K562 (cell line): Measurements from ENCODE around the gene CCSER1. TPM values are rescaled to one million over a fixed set of nuclear protein-coding genes. Genes with fewer than 3 reads are reported as not detected.

ENCODE experiments used
- ATAC-seq: fragments of 200-7000 bp; cut with Tn5 transposase; 3 replicates; pipeline ENCODE4 v1.9.1; 2020; ENCODE audit warnings: moderate library complexity
- BruUV-seq: library from RNA; stranded (reverse); fragments of 400-500 nt; replicated peaks from 2 replicates; lab custom pipeline; 2021; lab: Mats Ljungman, UMichigan
- CTCF ChIA-PET: fragments of 300-600 bp; formaldehyde crosslinking; extraction: SDS; loops from one replicate; lab custom pipeline; 2021; ENCODE audit warnings: low intra/inter-chr PET ratio; lab: Yijun Ruan, JAX
- POLR2A ChIA-PET: fragments of 300-600, 350-650 bp; sonication (Branson Sonifier 250); formaldehyde crosslinking; extraction: SDS; loops from one replicate; lab custom pipeline; 2021; ENCODE audit warnings: antibody characterized with exemption, inconsistent platforms; lab: Yijun Ruan, JAX
- DNase-seq, 4 experiments: peaks; one replicate each; pipeline versions ENCODE4 v3.0.0 to v3.0.0-alpha.2; 2011 to 2018; ENCODE audit warnings: low spot score in 3 of 4, mixed read lengths in 3 of 4; ENCODE audit errors: extremely low read depth in 1 of 4
- FAIRE-seq: peaks from 2 replicates; lab custom pipeline; 2011; peaks lifted over from hg19 to GRCh38; lab: Jason Lieb, UNC
- H2AFZ ChIP-seq: 2 replicates; pipeline ENCODE4 v1.6.0; 2011; ENCODE audit warnings: low read depth, low read length, control low read depth, inconsistent platforms
- H3K27ac ChIP-seq: fragments of 200-600 bp; 3 replicates; pipeline ENCODE4 v1.8.0; 2011; ENCODE audit warnings: low read depth, mild to moderate bottlenecking, control low read depth, inconsistent platforms, low read length, moderate library complexity, mixed read lengths; ENCODE audit errors: extremely low read depth
- H3K27me3 ChIP-seq, 2 experiments: fragments of 300-600 bp in 1 of 2; 2 replicates in 1 of 2; 3 replicates in 1 of 2; pipeline versions ENCODE4 v1.6.0 to v1.8.0; 2011; ENCODE audit warnings: inconsistent platforms in 2 of 2, low read length in 2 of 2, mild to moderate bottlenecking in 1 of 2, mixed read lengths in 1 of 2, moderate library complexity in 1 of 2; ENCODE audit not compliant: control insufficient read depth in 2 of 2, insufficient read depth in 2 of 2
- H3K36me3 ChIP-seq: fragments of 300-600 bp; 3 replicates; pipeline ENCODE4 v1.8.0; 2011; ENCODE audit warnings: mild to moderate bottlenecking, low read length, inconsistent platforms; ENCODE audit not compliant: control insufficient read depth, insufficient read depth
- H3K4me1 ChIP-seq, 2 experiments: fragments of 200-600 bp in 1 of 2; replicated peaks in 1 of 2; 2 replicates in 1 of 2; 3 replicates in 1 of 2; pipeline versions ENCODE4 v1.5.1 to v1.8.0; 2011; ENCODE audit warnings: inconsistent platforms in 2 of 2, low read length in 2 of 2, mild to moderate bottlenecking in 1 of 2, mixed read lengths in 1 of 2, moderate library complexity in 1 of 2; ENCODE audit not compliant: control insufficient read depth in 2 of 2, insufficient read depth in 2 of 2
- H3K4me2 ChIP-seq: 2 replicates; pipeline ENCODE4 v1.6.1; 2011; ENCODE audit warnings: low read length, control low read depth, inconsistent platforms, mixed read lengths; ENCODE audit not compliant: insufficient read depth
- H3K4me3 ChIP-seq: fragments of 200-600 bp; sonication (generic), shearing (Covaris generic); 2 replicates; pipeline ENCODE4 v1.5.1; 2016; ENCODE audit warnings: control low read depth, inconsistent platforms
- H3K79me2 ChIP-seq: fragments of 200-600 bp; 3 replicates; pipeline ENCODE4 v1.8.0; 2011; ENCODE audit warnings: low read length, inconsistent platforms; ENCODE audit not compliant: control insufficient read depth, insufficient read depth
- H3K9ac ChIP-seq, 2 experiments: 2 replicates each; pipeline versions ENCODE4 v1.6.0 to v1.6.1; 2011; ENCODE audit warnings: low read depth in 2 of 2, low read length in 2 of 2, control low read depth in 1 of 2, inconsistent platforms in 1 of 2, mild to moderate bottlenecking in 1 of 2, mixed read lengths in 1 of 2; ENCODE audit not compliant: insufficient read depth in 1 of 2
- H3K9me1 ChIP-seq: one replicate; pipeline ENCODE4 v1.6.0; 2011; ENCODE audit warnings: inconsistent platforms, mild to moderate bottlenecking, low read length, moderate library complexity; ENCODE audit not compliant: control insufficient read depth, insufficient read depth
- H3K9me3 ChIP-seq: replicated peaks from 2 replicates; pipeline ENCODE4 v1.5.1; 2011; ENCODE audit warnings: low read depth, low read length, inconsistent platforms; ENCODE audit not compliant: control insufficient read depth, insufficient read depth
- H4K20me1 ChIP-seq: replicated peaks from 2 replicates; pipeline ENCODE4 v1.6.1; 2011; ENCODE audit warnings: low read length, inconsistent platforms, mixed read lengths; ENCODE audit not compliant: control insufficient read depth, insufficient read depth
- BACH1 ChIP-seq: fragments of 200-800 bp; sonication (Bioruptor generic); IDR thresholded peaks from 2 replicates; pipeline ENCODE4 v1.6.1; 2016; ENCODE audit warnings: missing genetic modification characterization, missing compliant biosample characterization
- BRF1 ChIP-seq: IDR thresholded peaks from 3 replicates; pipeline ENCODE4 v1.6.1; 2011; ENCODE audit warnings: borderline replicate concordance, mild to moderate bottlenecking; ENCODE audit not compliant: insufficient read length; ENCODE audit errors: extremely low read depth
- CXXC5 ChIP-seq: fragments of 250-450 bp; sonication (Bioruptor Pico); IDR thresholded peaks from 2 replicates; pipeline ENCODE4 v1.8.0; 2022; ENCODE audit warnings: inconsistent platforms, mild to moderate bottlenecking, moderate library complexity
- GABPA ChIP-seq: fragments of 200-800 bp; sonication (Bioruptor generic); conservative IDR thresholded peaks from 2 replicates; pipeline ENCODE4 v1.6.1; 2016; ENCODE audit warnings: low read depth, missing genetic modification characterization, missing compliant biosample characterization
- MAFK ChIP-seq: IDR thresholded peaks from 2 replicates; pipeline ENCODE4 v1.6.1; 2011; ENCODE audit warnings: low read length, improper control_type of control experiment
- PHF8 ChIP-seq: fragments of 200-600 bp; sonication (generic); IDR thresholded peaks from 2 replicates; pipeline ENCODE4 v1.6.1; 2012; ENCODE audit warnings: mixed run types, mild to moderate bottlenecking, inconsistent platforms, low read length, moderate library complexity, borderline replicate concordance
- RAD21 ChIP-seq, 2 experiments: fragments of 250-450 bp in 1 of 2; fragments of 450-650 bp in 1 of 2; sonication (Bioruptor Pico) in 1 of 2; formaldehyde crosslinking in 1 of 2; IDR thresholded peaks in 1 of 2; conservative IDR thresholded peaks in 1 of 2; 2 replicates each; pipeline versions ENCODE4 v1.4.0 to v1.8.0; 2020 to 2022; ENCODE audit warnings: mild to moderate bottlenecking in 2 of 2, moderate library complexity in 1 of 2
- TAL1 ChIP-seq: fragments of 450-650 bp; IDR thresholded peaks from 2 replicates; pipeline ENCODE4 v1.6.1; 2016; ENCODE audit warnings: mild to moderate bottlenecking
- WGBS: fragments of 100-300 bp; shearing (Covaris generic); methylation state at CpG from one replicate; pipeline ENCODE4 v1.1.6; 2016; ENCODE audit warnings: low coverage, mixed read lengths; ENCODE audit not compliant: insufficient coverage; ENCODE audit errors: missing lambda C conversion rate; 5-methylcytosine and 5-hydroxymethylcytosine counted together
- in situ Hi-C: fragments of 300-500 bp; cut with MboI; formaldehyde crosslinking; loops from 4 replicates; pipeline ENCODE4 v1.15.0; 2018; ENCODE audit warnings: inconsistent platforms, mixed read lengths
- intact Hi-C: fragments of 100-400 bp; cut with micrococcal nuclease; formaldehyde crosslinking; loops from 2 replicates; pipeline ENCODE4 v1.14.2; 2022
- polyA plus RNA-seq, 8 experiments: library from polyadenylated mRNA; depleted of rRNA in 4 of 8; stranded (reverse) in 5 of 8; unstranded in 3 of 8; fragments of >200 nt; fragmentation: Nextera tagmentation in 2 of 8; fragmentation: Illumina TruSeq in 1 of 8; extraction: Ambion mirVana in 2 of 8; extraction: Trizol in 1 of 8; gene quantifications; 2 replicates each; pipeline versions ENCODE4 v1.2.1 to v1.2.3, GENCODE V29; 2011 to 2014; ENCODE audit warnings: inconsistent platforms in 1 of 8, missing spikeins in 1 of 8
- total RNA-seq, 7 experiments: library from RNA; depleted of rRNA in 6 of 7; stranded (reverse); fragments of >200 nt in 6 of 7; fragmentation: Illumina TruSeq in 2 of 7; extraction: Trizol in 2 of 7; gene quantifications; 2 replicates each; pipeline versions ENCODE4 v1.2.1 to v1.2.3, GENCODE V29; 2011 to 2021; ENCODE audit warnings: low replicate concordance in 1 of 7
- TF ChIP-seq, protein P1 (sequence below): fragments of 450-650 bp; formaldehyde crosslinking; IDR thresholded peaks from 2 replicates; pipeline ENCODE4 v1.4.0; 2022; ENCODE audit warnings: missing genetic modification characterization
- TF ChIP-seq, protein P2 (sequence below): IDR thresholded peaks from 2 replicates; pipeline ENCODE4 v1.6.1; 2016; ENCODE audit warnings: missing genetic modification characterization, missing compliant biosample characterization
- TF ChIP-seq, protein P3 (sequence below), 2 experiments: fragments of 450-650 bp; IDR thresholded peaks; 2 replicates each; pipeline ENCODE4 v1.6.1; 2016; ENCODE audit warnings: mild to moderate bottlenecking in 2 of 2, borderline replicate concordance in 1 of 2, low read depth in 1 of 2, moderate library complexity in 1 of 2

The CCSER1 gene
- total and polyA plus RNA-seq, 9 of the 15 experiments (the other 6 are each of a cell fraction or from before 2014, with no cell fraction given), result not detected

DNA sequence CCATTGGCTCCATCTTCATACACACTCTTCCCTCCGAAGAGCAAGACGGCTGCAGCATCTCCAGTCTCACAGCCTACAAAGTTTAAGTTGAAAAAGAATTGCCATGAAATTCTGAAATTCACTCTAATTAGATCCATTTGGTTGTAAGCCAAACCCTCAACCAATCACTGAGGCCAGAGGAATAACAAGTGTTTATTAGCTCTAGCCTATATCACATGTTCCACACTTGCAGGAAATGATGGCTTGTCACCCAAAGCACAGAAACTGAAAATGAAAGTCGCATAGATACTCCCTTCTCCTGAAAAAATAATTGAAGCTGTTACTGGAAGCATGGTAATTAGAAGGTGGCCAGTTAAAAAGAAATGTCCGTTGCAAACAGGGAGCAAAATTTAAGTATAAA lies 1071.8 kb downstream of the CCSER1 start:
- H3K4me3 ChIP-seq, result no peak overlapping the region
- ChIA-PET CTCF (no interaction called here), POLR2A (no interaction called here)
- WGBS, result 0% methylated on average over 4 of the region's 4 CpGs
- DNase-seq (no peak), FAIRE-seq (no peak), ATAC-seq (no peak)
- H3K4me1 ChIP-seq, result no peaks in the 10 kb centered on the region
- H2AFZ ChIP-seq, result no peak overlapping the region
- no peaks in the 10 kb centered on the region for H3K36me3 ChIP-seq
- no peaks in the 10 kb centered on the region for H3K9me3 ChIP-seq
- no peak overlapping the region for H3K9ac ChIP-seq
- H4K20me1 ChIP-seq, result no peaks in the 10 kb centered on the region
- no peaks in the 10 kb centered on the region for H3K9me1 ChIP-seq
- no TSS peak for BruUV-seq
- no peaks in the 10 kb centered on the region for H3K27me3 ChIP-seq
- in situ Hi-C loops, result no loop called here
- intact Hi-C loops, result no loop called here
- H3K79me2 ChIP-seq, result no peaks in the 10 kb centered on the region
- no peak overlapping the region for H3K4me2 ChIP-seq
- H3K27ac ChIP-seq, result no peak overlapping the region
- no peak for TF ChIP-seq GABPA (tag)
- TF ChIP-seq, protein P1, sequence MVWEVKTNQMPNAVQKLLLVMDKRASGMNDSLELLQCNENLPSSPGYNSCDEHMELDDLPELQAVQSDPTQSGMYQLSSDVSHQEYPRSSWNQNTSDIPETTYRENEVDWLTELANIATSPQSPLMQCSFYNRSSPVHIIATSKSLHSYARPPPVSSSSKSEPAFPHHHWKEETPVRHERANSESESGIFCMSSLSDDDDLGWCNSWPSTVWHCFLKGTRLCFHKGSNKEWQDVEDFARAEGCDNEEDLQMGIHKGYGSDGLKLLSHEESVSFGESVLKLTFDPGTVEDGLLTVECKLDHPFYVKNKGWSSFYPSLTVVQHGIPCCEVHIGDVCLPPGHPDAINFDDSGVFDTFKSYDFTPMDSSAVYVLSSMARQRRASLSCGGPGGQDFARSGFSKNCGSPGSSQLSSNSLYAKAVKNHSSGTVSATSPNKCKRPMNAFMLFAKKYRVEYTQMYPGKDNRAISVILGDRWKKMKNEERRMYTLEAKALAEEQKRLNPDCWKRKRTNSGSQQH (CRISPR knock-in tag), result no peak
- no peak for TF ChIP-seq BACH1 (tag)
- no peak for TF ChIP-seq RAD21 (CRISPR knock-in tag; conservative IDR thresholded peaks at IDR 0.05 in 1 of 2, IDR thresholded peaks at IDR 0.05 in 1 of 2)
- no peak for TF ChIP-seq PHF8
- TF ChIP-seq TAL1, result no peak
- no peak for TF ChIP-seq CXXC5 (CRISPR knock-in tag)
- TF ChIP-seq, protein P2, sequence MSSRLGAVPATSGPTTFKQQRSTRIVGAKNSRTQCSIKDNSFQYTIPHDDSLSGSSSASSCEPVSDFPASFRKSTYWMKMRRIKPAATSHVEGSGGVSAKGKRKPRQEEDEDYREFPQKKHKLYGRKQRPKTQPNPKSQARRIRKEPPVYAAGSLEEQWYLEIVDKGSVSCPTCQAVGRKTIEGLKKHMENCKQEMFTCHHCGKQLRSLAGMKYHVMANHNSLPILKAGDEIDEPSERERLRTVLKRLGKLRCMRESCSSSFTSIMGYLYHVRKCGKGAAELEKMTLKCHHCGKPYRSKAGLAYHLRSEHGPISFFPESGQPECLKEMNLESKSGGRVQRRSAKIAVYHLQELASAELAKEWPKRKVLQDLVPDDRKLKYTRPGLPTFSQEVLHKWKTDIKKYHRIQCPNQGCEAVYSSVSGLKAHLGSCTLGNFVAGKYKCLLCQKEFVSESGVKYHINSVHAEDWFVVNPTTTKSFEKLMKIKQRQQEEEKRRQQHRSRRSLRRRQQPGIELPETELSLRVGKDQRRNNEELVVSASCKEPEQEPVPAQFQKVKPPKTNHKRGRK, result no peak
- no peak for TF ChIP-seq MAFK
- no peak for TF ChIP-seq BRF1
- TF ChIP-seq, protein P3, sequence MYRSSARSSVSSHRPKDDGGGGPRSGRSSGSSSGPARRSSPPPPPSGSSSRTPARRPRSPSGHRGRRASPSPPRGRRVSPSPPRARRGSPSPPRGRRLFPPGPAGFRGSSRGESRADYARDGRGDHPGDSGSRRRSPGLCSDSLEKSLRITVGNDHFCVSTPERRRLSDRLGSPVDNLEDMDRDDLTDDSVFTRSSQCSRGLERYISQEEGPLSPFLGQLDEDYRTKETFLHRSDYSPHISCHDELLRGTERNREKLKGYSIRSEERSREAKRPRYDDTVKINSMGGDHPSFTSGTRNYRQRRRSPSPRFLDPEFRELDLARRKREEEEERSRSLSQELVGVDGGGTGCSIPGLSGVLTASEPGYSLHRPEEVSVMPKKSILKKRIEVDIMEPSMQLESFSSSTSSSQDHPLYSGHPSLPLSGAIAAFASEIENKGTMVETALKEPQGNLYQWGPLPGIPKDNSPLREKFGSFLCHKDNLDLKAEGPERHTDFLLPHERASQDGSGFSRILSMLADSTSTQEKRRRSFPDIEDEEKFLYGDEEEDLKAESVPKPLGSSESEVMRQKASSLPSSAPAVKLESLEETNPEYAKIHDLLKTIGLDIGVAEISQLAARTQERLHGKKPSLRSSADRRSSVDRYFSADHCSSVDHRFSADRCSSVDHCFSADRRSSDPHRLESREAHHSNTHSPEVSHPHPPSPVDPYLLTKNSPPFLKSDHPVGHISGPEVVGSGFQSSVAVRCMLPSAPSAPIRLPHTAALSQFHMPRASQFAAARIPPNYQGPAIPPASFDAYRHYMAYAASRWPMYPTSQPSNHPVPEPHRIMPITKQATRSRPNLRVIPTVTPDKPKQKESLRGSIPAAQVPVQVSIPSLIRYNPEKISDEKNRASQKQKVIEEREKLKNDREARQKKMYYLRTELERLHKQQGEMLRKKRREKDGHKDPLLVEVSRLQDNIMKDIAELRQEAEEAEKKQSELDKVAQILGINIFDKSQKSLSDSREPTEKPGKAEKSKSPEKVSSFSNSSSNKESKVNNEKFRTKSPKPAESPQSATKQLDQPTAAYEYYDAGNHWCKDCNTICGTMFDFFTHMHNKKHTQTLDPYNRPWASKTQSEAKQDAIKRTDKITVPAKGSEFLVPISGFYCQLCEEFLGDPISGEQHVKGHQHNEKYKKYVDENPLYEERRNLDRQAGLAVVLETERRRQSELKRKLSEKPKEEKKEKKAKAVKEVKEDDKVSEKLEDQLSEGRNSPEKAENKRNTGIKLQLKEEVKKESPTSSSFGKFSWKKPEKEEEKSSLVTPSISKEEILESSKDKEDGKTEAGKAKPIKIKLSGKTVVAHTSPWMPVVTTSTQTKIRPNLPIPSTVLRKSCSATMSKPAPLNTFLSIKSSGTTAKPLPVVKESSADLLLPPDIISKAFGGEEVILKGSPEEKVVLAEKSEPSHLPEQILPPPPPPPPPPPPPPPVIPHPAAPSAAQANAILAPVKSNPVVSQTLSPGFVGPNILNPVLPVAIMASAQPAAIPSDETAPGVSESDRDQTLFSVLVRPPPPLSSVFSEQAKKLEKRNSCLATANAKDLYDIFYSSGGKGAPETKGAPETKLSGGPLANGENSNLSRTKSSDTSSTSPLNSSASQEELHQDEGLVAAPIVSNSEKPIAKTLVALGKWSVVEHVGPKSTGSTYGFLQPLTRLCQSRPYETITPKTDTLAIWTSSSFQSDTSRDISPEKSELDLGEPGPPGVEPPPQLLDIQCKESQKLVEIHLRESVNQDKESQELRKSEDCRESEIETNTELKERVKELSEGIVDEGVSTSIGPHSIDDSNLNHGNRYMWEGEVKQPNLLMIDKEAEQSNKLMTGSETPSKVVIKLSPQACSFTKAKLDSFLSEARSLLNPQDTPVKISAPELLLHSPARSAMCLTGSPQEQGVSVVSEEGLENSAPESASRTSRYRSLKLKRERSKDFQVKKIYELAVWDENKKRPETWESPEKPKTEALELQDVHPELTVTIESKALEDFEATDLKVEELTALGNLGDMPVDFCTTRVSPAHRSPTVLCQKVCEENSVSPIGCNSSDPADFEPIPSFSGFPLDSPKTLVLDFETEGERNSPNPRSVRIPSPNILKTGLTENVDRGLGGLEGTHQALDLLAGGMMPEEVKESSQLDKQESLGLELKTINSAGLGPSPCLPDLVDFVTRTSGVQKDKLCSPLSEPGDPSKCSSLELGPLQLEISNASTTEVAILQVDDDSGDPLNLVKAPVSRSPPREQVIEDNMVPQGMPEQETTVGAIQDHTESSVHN (IDR thresholded peaks at IDR 0.05; ENCODE audit: borderline replicate concordance in 1 of 2, low read depth in 1 of 2), result no peak
